Measurements from ENCODE around the gene SAP30L.

The SAP30L gene

DNA sequence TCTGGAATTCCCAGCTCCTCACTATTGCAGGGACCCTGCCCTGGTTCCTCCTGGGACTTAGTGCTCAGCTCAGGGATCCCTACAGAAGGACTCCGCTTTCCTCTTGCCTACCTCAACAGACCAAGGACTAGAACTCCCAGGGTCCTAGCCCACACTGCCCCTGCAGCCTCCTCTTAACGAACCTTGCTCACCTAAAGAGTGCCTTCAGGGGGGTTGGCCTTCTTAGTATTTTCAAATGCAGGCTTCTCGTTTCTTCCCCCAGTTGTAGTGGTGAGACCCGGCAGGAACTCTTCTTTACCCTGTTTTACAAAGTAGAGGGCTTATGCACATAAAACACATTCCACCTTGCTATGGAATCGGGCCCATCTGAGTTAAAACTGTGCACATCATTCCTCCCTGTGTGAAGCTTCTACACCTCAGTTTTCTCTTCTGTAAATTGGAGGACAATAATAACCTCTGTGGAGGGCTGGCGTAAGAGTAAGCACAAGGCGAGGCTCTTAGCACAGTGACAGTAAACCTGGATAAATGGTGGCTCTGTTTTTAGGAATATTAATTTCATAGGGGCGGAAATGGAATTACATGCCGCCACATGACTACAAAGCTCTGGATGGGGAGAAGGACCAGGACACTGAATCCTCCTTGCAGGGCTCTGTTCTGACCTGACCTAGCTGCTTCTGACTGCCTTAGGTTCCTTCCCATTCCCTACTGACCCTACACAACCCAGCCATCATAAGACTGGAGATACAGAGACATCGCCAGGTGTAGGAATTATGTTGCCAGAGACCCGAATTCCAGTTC is 36.0 kb downstream of the SAP30L start:
- no peak for DNase-seq

- DNase-seq = no peak
These were observed 37.0 kb downstream of the SAP30L start for GRCh38 chr5:154482528-154483449.

DNA sequence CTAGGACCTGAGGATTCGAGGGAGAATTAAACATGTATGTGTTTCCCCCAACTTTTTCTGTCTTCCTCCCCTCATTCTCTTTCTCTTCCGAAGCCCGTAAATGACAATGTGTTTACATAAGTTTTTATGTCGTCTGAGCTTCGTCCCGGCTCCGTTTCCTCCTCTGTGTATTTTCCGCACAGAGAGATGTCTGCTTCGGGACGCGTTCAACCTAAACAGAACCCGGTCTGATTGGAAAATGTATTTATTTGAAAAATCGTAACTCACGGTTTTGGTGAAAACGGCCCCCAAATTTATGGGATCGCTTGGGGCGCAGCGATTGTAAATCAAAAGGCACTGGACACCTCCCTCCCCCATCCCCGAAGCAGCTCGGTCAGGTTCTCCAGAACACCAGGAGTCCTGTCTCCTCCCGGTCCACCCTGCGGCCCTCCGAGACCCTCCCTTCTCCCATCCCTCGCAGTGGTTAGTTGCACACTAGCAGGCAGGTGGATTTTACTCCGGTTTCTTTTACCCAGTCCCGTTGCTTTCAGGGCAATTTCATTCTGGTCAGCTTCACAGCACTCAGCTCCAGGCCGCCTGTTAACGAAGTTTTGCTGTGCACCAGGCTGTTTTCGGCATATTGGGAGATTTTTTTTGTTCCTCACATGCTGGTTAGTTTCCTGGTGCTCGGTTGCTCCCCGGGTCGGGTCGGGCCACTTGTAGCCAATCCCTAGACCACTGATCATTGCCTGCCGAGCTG is 38.0 kb downstream of the SAP30L start:
- no peak for DNase-seq

GRCh38 chr5:154484393-154485095 is 38.7 kb downstream of the SAP30L start:
- DNase-seq = no peak

GRCh38 chr5:154485096-154485491 is 39.3 kb downstream of the SAP30L start:
- DNase-seq = no peak

- DNase-seq = no peak
These were observed 40.1 kb downstream of the SAP30L start for GRCh38 chr5:154485850-154486426.

DNA sequence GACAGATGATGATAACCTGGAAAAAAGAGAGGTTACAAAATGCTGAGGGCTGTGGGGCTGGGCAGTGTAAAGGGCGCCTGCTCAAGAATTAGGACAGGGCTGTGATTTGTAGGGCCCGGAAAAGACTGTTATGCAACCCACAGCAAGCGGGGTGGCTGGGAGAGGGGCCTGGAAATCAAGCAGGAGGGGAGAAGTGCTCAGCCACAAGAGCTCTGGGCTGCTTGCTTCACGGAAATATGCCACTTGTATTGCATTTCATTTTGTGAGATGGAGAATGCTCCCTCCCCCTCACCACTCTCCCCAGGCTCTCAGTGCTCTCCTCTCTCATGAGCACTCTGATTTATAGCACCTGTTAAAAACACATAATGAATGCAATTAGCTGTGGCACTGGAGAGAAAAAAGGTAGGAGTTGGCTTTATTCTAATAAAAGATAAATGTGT is 40.6 kb downstream of the SAP30L start:
- no peak for DNase-seq

GRCh38 chr5:154487541-154487940 is 41.7 kb downstream of the SAP30L start:
- DNase-seq = no peak

GRCh38 chr5:154491941-154492340 is 46.1 kb downstream of the SAP30L start:
- no peak for DNase-seq

- no peak for DNase-seq
These were observed 47.5 kb downstream of the SAP30L start for GRCh38 chr5:154493274-154493673.

- DNase-seq = no peak
These were observed 48.2 kb downstream of the SAP30L start for GRCh38 chr5:154494036-154494435.

GRCh38 chr5:154498591-154498990 is 52.8 kb downstream of the SAP30L start:
- DNase-seq = no peak

DNA sequence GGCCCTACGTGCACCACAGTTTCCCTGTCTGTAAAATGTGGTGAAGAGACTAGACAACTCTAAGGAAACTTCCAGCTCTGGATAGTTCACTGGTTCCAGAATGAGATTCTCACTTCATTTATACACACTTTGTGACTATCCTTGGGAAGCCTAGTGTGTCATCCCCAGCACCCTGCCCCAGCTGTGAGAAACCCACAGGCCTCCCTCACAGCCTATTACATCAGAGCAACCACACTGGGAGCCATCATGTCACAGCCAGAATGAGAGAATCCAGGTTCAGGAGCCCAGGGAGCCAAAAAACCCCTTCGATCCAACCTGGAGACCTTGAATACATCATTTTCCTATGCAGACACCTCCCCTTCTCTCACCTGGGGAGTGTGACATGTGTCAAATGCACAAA is 53.2 kb downstream of the SAP30L start:
- DNase-seq = no peak

GRCh38 chr5:154501566-154501965 is 55.8 kb downstream of the SAP30L start:
- DNase-seq = no peak

GRCh38 chr5:154502180-154502579 is 56.4 kb downstream of the SAP30L start:
- no peak for DNase-seq

DNA sequence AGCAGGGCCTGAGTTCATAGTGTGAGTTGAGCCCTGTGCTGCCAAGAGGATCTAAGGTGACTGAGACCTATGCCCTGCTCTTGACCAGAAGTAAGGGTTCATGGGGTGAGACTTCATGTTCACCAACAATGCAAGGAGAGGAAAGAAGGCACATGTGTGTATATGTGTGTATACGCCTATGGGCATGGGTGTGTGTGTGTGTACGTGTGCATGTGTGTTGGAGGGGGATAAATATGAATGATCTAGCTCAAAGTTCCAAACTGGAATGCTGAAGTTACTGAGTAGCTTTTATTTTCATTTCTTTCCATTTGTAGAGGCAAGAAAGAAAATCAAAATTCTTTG is 57.9 kb downstream of the SAP30L start:
- no peak for DNase-seq

- no peak for DNase-seq
These were observed 59.8 kb downstream of the SAP30L start for GRCh38 chr5:154505567-154505966.

DNA sequence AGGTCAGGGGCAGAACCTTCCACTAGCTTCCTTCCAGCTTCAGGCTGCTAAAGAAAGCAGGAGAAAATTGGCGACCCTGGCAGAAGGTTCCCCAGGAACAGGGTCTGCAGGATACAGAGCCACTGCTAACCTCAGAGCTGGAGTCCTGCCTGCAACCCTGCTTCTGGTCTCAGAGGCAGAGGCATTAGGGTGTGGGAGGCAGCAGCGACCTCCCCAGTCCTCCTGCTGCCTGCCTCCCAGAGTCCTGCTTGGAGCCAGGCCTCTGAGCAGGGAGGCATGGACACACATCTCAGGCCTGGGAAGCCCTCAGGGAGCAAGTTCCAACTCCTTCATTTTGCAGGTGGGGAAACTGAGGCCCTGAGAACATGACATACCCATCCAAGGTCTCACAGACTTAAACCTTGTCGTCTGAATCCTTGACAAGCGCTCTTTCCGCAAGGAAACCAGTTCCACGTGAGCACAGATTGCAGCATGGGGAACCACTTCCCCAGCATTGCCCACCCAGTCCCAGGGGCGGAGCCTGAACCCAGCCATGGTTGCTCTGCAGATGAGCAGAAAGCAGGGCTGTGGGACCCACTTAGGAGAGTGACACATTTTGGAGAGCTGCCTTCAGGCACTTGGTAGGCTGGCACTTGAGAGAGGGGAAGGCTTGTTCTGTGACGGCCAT is 60.4 kb downstream of the SAP30L start:
- DNase-seq = no peak

GRCh38 chr5:154506716-154507080 is 60.9 kb downstream of the SAP30L start:
- no peak for DNase-seq

DNA sequence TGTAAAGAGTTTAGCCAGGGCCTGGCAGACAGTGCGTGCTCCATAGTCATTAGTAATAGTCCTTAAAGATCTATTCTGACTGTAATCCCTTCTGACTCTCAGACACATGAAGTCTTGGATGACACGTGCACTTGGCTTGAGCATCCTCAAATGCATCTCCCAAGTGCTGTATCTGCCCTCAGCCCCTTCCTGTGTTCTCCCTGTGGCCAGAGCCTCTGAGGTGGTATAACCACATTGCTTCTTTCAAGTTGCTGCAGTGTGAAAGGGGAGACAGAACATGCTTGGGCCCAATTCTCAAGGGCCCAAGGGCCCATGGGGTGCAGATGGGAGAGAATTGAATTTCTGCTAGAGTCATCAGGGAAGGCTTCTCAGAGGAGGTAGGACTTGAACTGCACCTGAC is 62.3 kb downstream of the SAP30L start:
- DNase-seq = no peak

DNA sequence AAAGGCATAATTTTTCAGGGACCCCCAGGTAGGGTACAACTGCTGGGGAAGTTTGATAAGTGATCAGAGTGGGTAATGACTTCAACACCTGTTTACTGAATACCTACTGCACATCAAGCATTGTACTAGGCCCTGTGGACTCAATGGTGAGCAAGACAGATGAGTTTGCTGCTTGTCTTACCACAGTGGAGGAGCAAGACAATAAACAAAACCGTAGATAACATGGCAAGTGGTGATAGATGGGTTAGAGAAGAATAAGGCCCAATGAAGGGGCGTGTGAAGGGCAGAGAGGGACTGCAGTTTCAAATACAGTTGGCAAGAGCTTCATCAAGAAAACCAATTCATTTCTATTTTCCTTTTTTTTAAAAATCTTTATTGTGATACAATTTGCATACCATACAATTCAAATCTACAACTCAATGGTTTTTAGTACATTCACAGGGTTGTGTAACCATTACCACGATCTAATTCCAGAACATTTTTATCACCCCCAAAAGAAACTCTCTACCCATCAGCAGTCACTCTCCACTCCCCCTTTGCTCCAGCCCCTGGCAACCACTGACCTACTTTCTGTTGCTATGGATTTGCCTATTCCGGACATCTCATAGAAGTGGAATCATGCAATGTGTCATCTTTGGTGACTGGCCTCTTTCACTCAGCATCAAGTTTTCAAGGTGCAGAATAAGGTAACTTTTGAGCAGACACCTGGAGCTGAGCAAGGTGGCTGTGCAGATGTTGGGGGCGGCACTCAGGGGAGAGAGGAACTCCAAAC is 64.2 kb downstream of the SAP30L start:
- DNase-seq = no peak
